Measurements from ENCODE around the gene MYO1D. TPM values are rescaled to one million over a fixed set of nuclear protein-coding genes. Genes with fewer than 3 reads are reported as not detected.
"Not testable (repeated sequence)": the region's sequence is repeated elsewhere in the genome, so short reads cannot be mapped to it uniquely, and the experiment has no call there.

MYO1D gene
- total RNA-seq, 2 experiments from 2014 or later: 0.09 to 0.89 TPM

DNA sequence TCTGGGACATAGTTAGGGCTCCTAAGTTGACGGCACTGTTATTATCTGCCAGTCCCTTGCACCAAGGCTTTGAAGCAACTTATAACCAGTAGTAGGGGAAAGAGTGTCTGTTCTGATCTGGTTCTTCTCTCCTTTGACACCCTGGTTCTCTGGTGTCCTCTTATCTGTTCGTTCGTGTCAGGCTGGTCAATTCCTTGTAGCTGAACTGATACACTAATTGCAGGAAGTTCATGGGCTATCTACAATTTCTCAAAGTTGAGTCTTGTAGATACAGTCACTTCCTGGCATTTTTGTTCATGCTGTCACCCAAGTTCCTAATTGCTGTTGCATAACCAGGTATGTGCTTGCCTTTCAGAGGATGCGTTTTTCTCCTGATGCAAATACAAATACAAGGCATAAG lies 17.3 kb upstream of the MYO1D start:
- Histone ChIP-seq H3K4me3 (ENCODE audit: low read depth, low read length, poor library complexity, severe bottlenecking) (no peak overlapping the region), H3K79me2 (ENCODE audit: insufficient read depth, low read depth, low read length) (no peaks in the 10 kb centered on the region), H3K36me3 (ENCODE audit: insufficient read depth, low read length) (no peaks in the 10 kb centered on the region), H3K9me2 (ENCODE audit: insufficient read depth, low read length) (no peaks in the 10 kb centered on the region), H2AFZ (ENCODE audit: low read length) (no peak overlapping the region), H4K20me1 (ENCODE audit: insufficient read depth, low read length) (no peaks in the 10 kb centered on the region), H3K4me2 (ENCODE audit: low read length) (no peak overlapping the region), H3K27ac (ENCODE audit: low read depth, low read length, poor library complexity, severe bottlenecking) (no peak overlapping the region), H3K9me3 (ENCODE audit: low read length) (no peaks in the 10 kb centered on the region), H3K4me1 (ENCODE audit: insufficient read depth, low read length, poor library complexity, severe bottlenecking) (no peaks in the 10 kb centered on the region)
- ChIA-PET POLR2A (no interaction called here), CTCF (ENCODE audit: unreplicated experiment) (no interaction called here)
- TF ChIP-seq, protein P1, sequence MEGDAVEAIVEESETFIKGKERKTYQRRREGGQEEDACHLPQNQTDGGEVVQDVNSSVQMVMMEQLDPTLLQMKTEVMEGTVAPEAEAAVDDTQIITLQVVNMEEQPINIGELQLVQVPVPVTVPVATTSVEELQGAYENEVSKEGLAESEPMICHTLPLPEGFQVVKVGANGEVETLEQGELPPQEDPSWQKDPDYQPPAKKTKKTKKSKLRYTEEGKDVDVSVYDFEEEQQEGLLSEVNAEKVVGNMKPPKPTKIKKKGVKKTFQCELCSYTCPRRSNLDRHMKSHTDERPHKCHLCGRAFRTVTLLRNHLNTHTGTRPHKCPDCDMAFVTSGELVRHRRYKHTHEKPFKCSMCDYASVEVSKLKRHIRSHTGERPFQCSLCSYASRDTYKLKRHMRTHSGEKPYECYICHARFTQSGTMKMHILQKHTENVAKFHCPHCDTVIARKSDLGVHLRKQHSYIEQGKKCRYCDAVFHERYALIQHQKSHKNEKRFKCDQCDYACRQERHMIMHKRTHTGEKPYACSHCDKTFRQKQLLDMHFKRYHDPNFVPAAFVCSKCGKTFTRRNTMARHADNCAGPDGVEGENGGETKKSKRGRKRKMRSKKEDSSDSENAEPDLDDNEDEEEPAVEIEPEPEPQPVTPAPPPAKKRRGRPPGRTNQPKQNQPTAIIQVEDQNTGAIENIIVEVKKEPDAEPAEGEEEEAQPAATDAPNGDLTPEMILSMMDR (conservative IDR thresholded peaks at IDR 0.05; ENCODE audit: low read length): no peak
- TF ChIP-seq EZH2phosphoT487 (IDR thresholded peaks at IDR 0.05; ENCODE audit: borderline replicate concordance, low read depth, low read length): no peak
- DNase-seq (ENCODE audit: low spot score): no peak
- intact Hi-C loops (cut with micrococcal nuclease; ENCODE audit: unreplicated experiment): no loop called here
- BruUV-seq (replicated peaks): no TSS peak

DNA sequence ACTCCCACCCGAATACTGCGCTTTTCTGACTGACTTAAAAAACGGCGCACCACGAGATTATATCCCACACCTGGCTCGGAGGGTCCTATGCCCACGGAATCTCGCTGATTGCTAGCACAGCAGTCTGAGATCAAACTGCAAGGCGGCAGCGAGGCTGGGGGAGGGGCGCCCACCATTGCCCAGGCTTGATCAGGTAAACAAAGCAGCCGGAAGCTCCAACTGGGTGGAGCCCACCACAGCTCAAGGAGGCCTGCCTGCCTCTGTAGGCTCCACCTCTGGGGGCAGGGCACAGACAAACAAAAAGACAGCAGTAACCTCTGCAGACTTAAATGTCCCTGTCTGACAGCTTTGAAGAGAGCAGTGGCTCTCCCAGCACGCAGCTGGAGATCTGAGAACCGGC lies 10.5 kb upstream of the MYO1D start:
- H3K9me3 ChIP-seq (ENCODE audit: low read length); intact Hi-C loops (cut with micrococcal nuclease; ENCODE audit: unreplicated experiment); H3K4me3 ChIP-seq (ENCODE audit: low read depth, low read length, poor library complexity, severe bottlenecking); H2AFZ ChIP-seq (ENCODE audit: low read length); H3K4me1 ChIP-seq (ENCODE audit: insufficient read depth, low read length, poor library complexity, severe bottlenecking); H4K20me1 ChIP-seq (ENCODE audit: insufficient read depth, low read length); H3K27ac ChIP-seq (ENCODE audit: low read depth, low read length, poor library complexity, severe bottlenecking); POLR2A ChIA-PET; DNase-seq (ENCODE audit: low spot score); BruUV-seq (replicated peaks); CTCF ChIA-PET (ENCODE audit: unreplicated experiment); H3K4me2 ChIP-seq (ENCODE audit: low read length); H3K36me3 ChIP-seq (ENCODE audit: insufficient read depth, low read length); H3K9me2 ChIP-seq (ENCODE audit: insufficient read depth, low read length); H3K79me2 ChIP-seq (ENCODE audit: insufficient read depth, low read depth, low read length): not testable (repeated sequence)

DNA sequence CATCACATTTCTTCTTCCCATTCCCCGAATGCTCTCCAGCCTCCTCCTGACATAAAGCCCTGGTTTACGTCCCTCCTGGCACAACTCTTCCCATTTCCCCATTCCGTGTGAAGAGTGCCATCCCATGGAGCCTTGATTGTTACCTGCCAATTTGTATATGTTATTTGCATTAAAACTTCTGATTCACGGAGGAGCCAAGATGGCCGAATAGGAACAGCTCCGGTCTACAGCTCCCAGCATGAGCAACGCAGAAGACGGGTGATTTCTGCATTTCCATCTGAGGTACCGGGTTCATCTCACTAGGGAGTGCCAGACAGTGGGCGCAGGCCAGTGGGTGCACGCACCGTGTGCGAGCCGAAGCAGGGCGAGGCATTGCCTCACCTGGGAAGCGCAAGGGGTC lies 10.0 kb upstream of the MYO1D start:
- H3K27ac ChIP-seq (ENCODE audit: low read depth, low read length, poor library complexity, severe bottlenecking); BruUV-seq (replicated peaks); intact Hi-C loops (cut with micrococcal nuclease; ENCODE audit: unreplicated experiment); H3K9me3 ChIP-seq (ENCODE audit: low read length); H2AFZ ChIP-seq (ENCODE audit: low read length); H3K79me2 ChIP-seq (ENCODE audit: insufficient read depth, low read depth, low read length); H3K4me2 ChIP-seq (ENCODE audit: low read length); DNase-seq (ENCODE audit: low spot score); H3K36me3 ChIP-seq (ENCODE audit: insufficient read depth, low read length); H3K4me3 ChIP-seq (ENCODE audit: low read depth, low read length, poor library complexity, severe bottlenecking); CTCF ChIA-PET (ENCODE audit: unreplicated experiment); H3K4me1 ChIP-seq (ENCODE audit: insufficient read depth, low read length, poor library complexity, severe bottlenecking); H4K20me1 ChIP-seq (ENCODE audit: insufficient read depth, low read length); POLR2A ChIA-PET; H3K9me2 ChIP-seq (ENCODE audit: insufficient read depth, low read length): not testable (repeated sequence)

GRCh38 chr17:32882734-32883133 lies 5.8 kb upstream of the MYO1D start:
- intact Hi-C loops (cut with micrococcal nuclease; ENCODE audit: unreplicated experiment): no loop called here
- Histone ChIP-seq H4K20me1 (ENCODE audit: insufficient read depth, low read length) (no peaks in the 10 kb centered on the region), H2AFZ (ENCODE audit: low read length) (no peak overlapping the region), H3K9me3 (ENCODE audit: low read length) (no peaks in the 10 kb centered on the region), H3K79me2 (ENCODE audit: insufficient read depth, low read depth, low read length) (no peaks in the 10 kb centered on the region), H3K27ac (ENCODE audit: low read depth, low read length, poor library complexity, severe bottlenecking) (no peak overlapping the region), H3K4me2 (ENCODE audit: low read length) (no peak overlapping the region), H3K4me3 (ENCODE audit: low read depth, low read length, poor library complexity, severe bottlenecking) (no peak overlapping the region), H3K9me2 (ENCODE audit: insufficient read depth, low read length) (no peaks in the 10 kb centered on the region), H3K36me3 (ENCODE audit: insufficient read depth, low read length) (no peaks in the 10 kb centered on the region), H3K4me1 (ENCODE audit: insufficient read depth, low read length, poor library complexity, severe bottlenecking) (no peaks in the 10 kb centered on the region)
- no peak for TF ChIP-seq EZH2phosphoT487 (IDR thresholded peaks at IDR 0.05; ENCODE audit: borderline replicate concordance, low read depth, low read length)
- TF ChIP-seq, protein P1 (conservative IDR thresholded peaks at IDR 0.05; ENCODE audit: low read length): no peak
- CTCF ChIA-PET (ENCODE audit: unreplicated experiment): no interaction called here
- no TSS peak for BruUV-seq (replicated peaks)
- no peak for DNase-seq (ENCODE audit: low spot score)
- POLR2A ChIA-PET: interaction anchor here (0.6 kb wide), 1 partner anchor 399 kb away, joined by 3 read pairs; no protein-coding TSS in a partner anchor
